Memory B cell (primary cell): Measurements from ENCODE around the gene CEP85L.

Experiments used
- ATAC-seq: fragments of 150-1000 bp; cut with Tn5 transposase; 2 replicates; pipeline ENCODE4 v1.10.0; 2021; ENCODE audit warnings: low read depth, mild to moderate bottlenecking, moderate library complexity
- DNase-seq, 2 donors: peaks; one replicate each; pipeline ENCODE4 v3.0.0; 2022; ENCODE audit warnings: low spot score in 2 of 2
- H3K27ac Mint-ChIP-seq: one replicate; pipeline ENCODE4 v1.8.0; 2022; ENCODE audit warnings: mild to moderate bottlenecking, moderate library complexity, mixed read lengths
- H3K27me3 Mint-ChIP-seq: one replicate; pipeline ENCODE4 v1.8.0; 2022; ENCODE audit warnings: mixed read lengths
- H3K36me3 Mint-ChIP-seq: one replicate; pipeline ENCODE4 v1.8.0; 2022; ENCODE audit warnings: mild to moderate bottlenecking, mixed read lengths
- H3K4me1 Mint-ChIP-seq: one replicate; pipeline ENCODE4 v1.8.0; 2022; ENCODE audit warnings: mixed read lengths
- H3K4me3 Mint-ChIP-seq: one replicate; pipeline ENCODE4 v1.8.0; 2022; ENCODE audit warnings: mild to moderate bottlenecking, moderate library complexity, mixed read lengths
- H3K9me3 Mint-ChIP-seq: one replicate; pipeline ENCODE4 v1.8.0; 2022; ENCODE audit warnings: mixed read lengths

The CEP85L gene

GRCh38 chr6:118621799-118622470, 29.5 kb downstream of the CEP85L start:
- Mint-ChIP-seq H3K36me3 (peaks cover 9% of the 10 kb centered on the region), H3K4me3 (no peak overlapping the region), H3K9me3 (peaks cover 3% of the 10 kb centered on the region), H3K27ac (no peak overlapping the region), H3K27me3 (no peaks in the 10 kb centered on the region), H3K4me1 (peaks cover 20% of the 10 kb centered on the region)
- ATAC-seq = no peak
- DNase-seq = no peak

- ATAC-seq (no peak), DNase-seq (no peak)
- Mint-ChIP-seq H3K27me3 (no peaks in the 10 kb centered on the region), H3K36me3 (peaks cover 4% of the 10 kb centered on the region), H3K9me3 (no peaks in the 10 kb centered on the region), H3K4me3 (no peak overlapping the region), H3K27ac (no peak overlapping the region), H3K4me1 (peaks cover 20% of the 10 kb centered on the region)
These were observed 31.2 kb downstream of the CEP85L start for GRCh38 chr6:118620202-118620601.

GRCh38 chr6:118618676-118619377, 32.6 kb downstream of the CEP85L start:
- H3K27me3 Mint-ChIP-seq = no peaks in the 10 kb centered on the region
- H3K9me3 Mint-ChIP-seq = no peaks in the 10 kb centered on the region
- H3K4me1 Mint-ChIP-seq = peaks cover 19% of the 10 kb centered on the region
- ATAC-seq (peak; percentile 90), DNase-seq (peak; percentile 48 to 64)
- H3K27ac Mint-ChIP-seq = no peak overlapping the region
- H3K4me3 Mint-ChIP-seq = no peak overlapping the region
- H3K36me3 Mint-ChIP-seq = peaks cover 8% of the 10 kb centered on the region

- Mint-ChIP-seq H3K36me3 (peaks cover 11% of the 10 kb centered on the region), H3K27ac (peak overlapping the region; percentile 54), H3K4me1 (peaks cover 20% of the 10 kb centered on the region), H3K9me3 (no peaks in the 10 kb centered on the region), H3K4me3 (no peak overlapping the region), H3K27me3 (no peaks in the 10 kb centered on the region)
- no peak for DNase-seq
- no peak for ATAC-seq
These were observed 34.0 kb downstream of the CEP85L start for GRCh38 chr6:118617417-118617816.

GRCh38 chr6:118611334-118611733, 40.1 kb downstream of the CEP85L start:
- Mint-ChIP-seq H3K36me3 (peaks cover 27% of the 10 kb centered on the region), H3K4me1 (peaks cover 12% of the 10 kb centered on the region), H3K9me3 (peaks cover 3% of the 10 kb centered on the region), H3K4me3 (no peak overlapping the region), H3K27ac (no peak overlapping the region), H3K27me3 (no peaks in the 10 kb centered on the region)
- DNase-seq = no peak
- no peak for ATAC-seq

GRCh38 chr6:118606858-118607257, 44.5 kb downstream of the CEP85L start:
- DNase-seq (no peak), ATAC-seq (no peak)
- Mint-ChIP-seq H3K4me3 (no peak overlapping the region), H3K36me3 (peaks cover 25% of the 10 kb centered on the region), H3K4me1 (peaks cover 9% of the 10 kb centered on the region), H3K27me3 (no peaks in the 10 kb centered on the region), H3K27ac (no peak overlapping the region), H3K9me3 (peaks cover 1% of the 10 kb centered on the region)

- peak overlapping the region; percentile 38 for H3K27ac Mint-ChIP-seq
- H3K9me3 Mint-ChIP-seq = no peaks in the 10 kb centered on the region
- peaks cover 8% of the 10 kb centered on the region for H3K4me1 Mint-ChIP-seq
- no peaks in the 10 kb centered on the region for H3K27me3 Mint-ChIP-seq
- DNase-seq (no peak), ATAC-seq (no peak)
- H3K36me3 Mint-ChIP-seq = peaks cover 24% of the 10 kb centered on the region
- H3K4me3 Mint-ChIP-seq = no peak overlapping the region
These were observed 45.1 kb downstream of the CEP85L start for GRCh38 chr6:118606268-118606667.

GRCh38 chr6:118603372-118603771, 48.0 kb downstream of the CEP85L start:
- Mint-ChIP-seq H3K4me3 (no peak overlapping the region), H3K36me3 (peaks cover 15% of the 10 kb centered on the region), H3K4me1 (peaks cover 3% of the 10 kb centered on the region), H3K9me3 (no peaks in the 10 kb centered on the region), H3K27me3 (no peaks in the 10 kb centered on the region), H3K27ac (no peak overlapping the region)
- DNase-seq = no peak
- no peak for ATAC-seq

- DNase-seq (no peak), ATAC-seq (no peak)
- no peak overlapping the region for H3K4me3 Mint-ChIP-seq
- H3K27ac Mint-ChIP-seq = no peak overlapping the region
- H3K4me1 Mint-ChIP-seq = peaks cover 3% of the 10 kb centered on the region
- H3K36me3 Mint-ChIP-seq = peaks cover 15% of the 10 kb centered on the region
- H3K27me3 Mint-ChIP-seq = no peaks in the 10 kb centered on the region
- H3K9me3 Mint-ChIP-seq = no peaks in the 10 kb centered on the region
These were observed 49.1 kb downstream of the CEP85L start for GRCh38 chr6:118602300-118602699.

- DNase-seq (no peak), ATAC-seq (no peak)
- peak overlapping the region; percentile 22 for H3K27ac Mint-ChIP-seq
- no peaks in the 10 kb centered on the region for H3K4me1 Mint-ChIP-seq
- no peak overlapping the region for H3K4me3 Mint-ChIP-seq
- H3K9me3 Mint-ChIP-seq = no peaks in the 10 kb centered on the region
- H3K27me3 Mint-ChIP-seq = no peaks in the 10 kb centered on the region
- H3K36me3 Mint-ChIP-seq = peaks cover 12% of the 10 kb centered on the region
These were observed 53.1 kb downstream of the CEP85L start for GRCh38 chr6:118598324-118598723.

GRCh38 chr6:118597636-118598035, 53.8 kb downstream of the CEP85L start:
- no peaks in the 10 kb centered on the region for H3K9me3 Mint-ChIP-seq
- no peaks in the 10 kb centered on the region for H3K27me3 Mint-ChIP-seq
- no peak for DNase-seq
- peaks cover 12% of the 10 kb centered on the region for H3K36me3 Mint-ChIP-seq
- no peak overlapping the region for H3K4me3 Mint-ChIP-seq
- no peaks in the 10 kb centered on the region for H3K4me1 Mint-ChIP-seq
- no peak overlapping the region for H3K27ac Mint-ChIP-seq
- no peak for ATAC-seq

- no peaks in the 10 kb centered on the region for H3K9me3 Mint-ChIP-seq
- no peak overlapping the region for H3K4me3 Mint-ChIP-seq
- peaks cover 10% of the 10 kb centered on the region for H3K36me3 Mint-ChIP-seq
- peak overlapping the region; percentile 9 for H3K27ac Mint-ChIP-seq
- H3K27me3 Mint-ChIP-seq = no peaks in the 10 kb centered on the region
- ATAC-seq = no peak
- DNase-seq = no peak
- H3K4me1 Mint-ChIP-seq = no peaks in the 10 kb centered on the region
These were observed 54.5 kb downstream of the CEP85L start for GRCh38 chr6:118596774-118597320.

GRCh38 chr6:118594877-118595276, 56.5 kb downstream of the CEP85L start:
- no peak for ATAC-seq
- no peak for DNase-seq
- H3K36me3 Mint-ChIP-seq = peaks cover 15% of the 10 kb centered on the region
- H3K27ac Mint-ChIP-seq = no peak overlapping the region
- no peaks in the 10 kb centered on the region for H3K27me3 Mint-ChIP-seq
- no peaks in the 10 kb centered on the region for H3K9me3 Mint-ChIP-seq
- H3K4me3 Mint-ChIP-seq = no peak overlapping the region
- peaks cover 5% of the 10 kb centered on the region for H3K4me1 Mint-ChIP-seq

- no peak overlapping the region for H3K4me3 Mint-ChIP-seq
- peaks cover 5% of the 10 kb centered on the region for H3K4me1 Mint-ChIP-seq
- peaks cover 15% of the 10 kb centered on the region for H3K36me3 Mint-ChIP-seq
These were observed 59.5 kb downstream of the CEP85L start for GRCh38 chr6:118591897-118592296.

More at GRCh38 chr6:118591897-118592296, 59.5 kb downstream of the CEP85L start:
- Mint-ChIP-seq H3K9me3 (no peaks in the 10 kb centered on the region), H3K27me3 (no peaks in the 10 kb centered on the region), H3K27ac (no peak overlapping the region)
- DNase-seq (no peak), ATAC-seq (no peak)
